GM19468 (cell line): ENCODE data around the gene ZC2HC1B.

Experiments used
- ATAC-seq: cut with Tn5 transposase; IDR thresholded peaks from one replicate; pipeline ENCODE4 v1.9.1; 2021; ENCODE audit warnings: mild to moderate bottlenecking, moderate library complexity, moderate number of reproducible peaks; ENCODE audit not compliant: unreplicated experiment; ENCODE audit errors: extremely low read depth

The ZC2HC1B gene

GRCh38 chr6:143982968-143983367 is 118.7 kb downstream of the ZC2HC1B start:
- ATAC-seq = no peak

GRCh38 chr6:143984666-143985065 is 120.4 kb downstream of the ZC2HC1B start:
- no peak for ATAC-seq

- ATAC-seq = no peak
These were observed 122.3 kb downstream of the ZC2HC1B start for GRCh38 chr6:143986463-143987065.
